Ovary (tissue), 9 donors: ENCODE measurements around the gene FGD5. TPM values are rescaled to one million over a fixed set of nuclear protein-coding genes. Genes with fewer than 3 reads are reported as not detected.

Source experiments
- DNase-seq, 5 donors: peaks; one replicate each; pipeline ENCODE4 v3.0.0-alpha.2; 2019 to 2020
- H3K27ac ChIP-seq, 2 donors: fragments of 200-600 bp; one replicate each; pipeline versions ENCODE4 v1.5.1 to v1.8.0; 2019 to 2022
- H3K27me3 ChIP-seq: fragments of 200-600 bp; one replicate; pipeline ENCODE4 v1.8.0; 2022
- H3K36me3 ChIP-seq: fragments of 200-600 bp; sonication (generic); one replicate; pipeline ENCODE4 v1.5.1; 2019
- H3K4me1 ChIP-seq: one replicate; pipeline ENCODE4 v1.8.1; 2013; ENCODE audit warnings: mild to moderate bottlenecking, moderate library complexity; ENCODE audit not compliant: insufficient read depth
- H3K4me3 ChIP-seq: fragments of 200-600 bp; sonication (generic); one replicate; pipeline ENCODE4 v1.5.1; 2017
- H3K9me3 ChIP-seq, 2 donors: fragments of 200-600 bp in 1 of 2; sonication (generic) in 1 of 2; one replicate each; pipeline versions ENCODE4 v1.5.1 to v1.8.1; 2013 to 2019; ENCODE audit warnings: mild to moderate bottlenecking in 1 of 2, moderate library complexity in 1 of 2
- CTCF ChIP-seq, 3 donors: fragments of 450-650 bp in 2 of 3; fragments of 200-600 bp in 1 of 3; IDR thresholded peaks; one replicate each; pipeline versions ENCODE4 v1.5.1 to v1.8.0; 2016 to 2022; ENCODE audit warnings: antibody characterized with exemption in 3 of 3, mild to moderate bottlenecking in 1 of 3
- EP300 ChIP-seq: sonication (generic); formaldehyde crosslinking; IDR thresholded peaks from one replicate; pipeline ENCODE4 v1.6.1; 2017; ENCODE audit warnings: antibody characterized with exemption
- POLR2A ChIP-seq: fragments of 450-650 bp; IDR thresholded peaks from one replicate; pipeline ENCODE4 v1.6.1; 2017; ENCODE audit warnings: antibody characterized with exemption, mild to moderate bottlenecking, moderate library complexity
- WGBS, 3 donors: extraction: QIAGEN DNeasy Blood & Tissue Kit in 1 of 3; methylation state at CpG; one replicate each; pipeline versions ENCODE4 v1.1.5 to v1.1.7; 2013 to 2017; 5-methylcytosine and 5-hydroxymethylcytosine counted together
- intact Hi-C, 4 donors: fragments of 100-400 bp; cut with DNase I; formaldehyde crosslinking; loops; one replicate each; pipeline versions ENCODE4 v1.11.0 to v1.15.1; 2022 to 2023
- polyA plus RNA-seq, 2 donors: library from polyadenylated mRNA; stranded (reverse); fragments of 200-250 nt in 1 of 2; fragments of 350-450 nt in 1 of 2; fragmentation: Illumina TruSeq in 1 of 2; extraction: RNeasy Lipid Tissue Mini Kit (QIAGEN cat#74804) in 1 of 2; gene quantifications; one replicate each; pipeline ENCODE4 v1.2.3, GENCODE V29; 2013 to 2014
- total RNA-seq, 7 donors: library from RNA; depleted of rRNA in 2 of 7; stranded (reverse); fragments of >200 nt in 2 of 7; fragmentation: NEBNext Ultra II Directional in 3 of 7; extraction: Animal tissue kit (Norgen Biotek cat#: 25700) in 3 of 7; gene quantifications; one replicate each; pipeline versions ENCODE4 v1.1.0 to v1.2.4, GENCODE V29; 2016 to 2023
- donor health status: DM: no; HTN: no; CAD: no; lungs with moderate emphysema.
- donor health status: DM: no; HTN: no; CAD: no.
- donor health status: Bipolar disorder and iron deficiency.
- donor health status: DM: yes; HTN: yes; CAD: no.
- donor health status: DM: no; HTN: no; CAD: no.
- donor health status: DM: yes; HTN: yes; CAD: no.

Gene FGD5
- total and polyA plus RNA-seq, 9 donors: 5.1 to 38.3 (median 13.0) TPM

GRCh38 chr3:14858105-14858504 is 39.3 kb downstream of the FGD5 start:
- H3K4me3 ChIP-seq: no peak overlapping the region
- WGBS, 3 donors: 91 to 100% (median 93%) methylated on average over 1 of the region's 1 CpG
- no peaks in the 10 kb centered on the region for H3K27me3 ChIP-seq
- no peaks in the 10 kb centered on the region for H3K36me3 ChIP-seq
- intact Hi-C loops: no loop called here
- H3K4me1 ChIP-seq: peaks cover 6% of the 10 kb centered on the region
- no peak overlapping the region for H3K27ac ChIP-seq
- TF ChIP-seq CTCF (IDR thresholded peaks at IDR 0.05) (no peak), POLR2A (no peak), EP300 (no peak)
- no peak for DNase-seq
- no peaks in the 10 kb centered on the region for H3K9me3 ChIP-seq

GRCh38 chr3:14859880-14860279 is 41.1 kb downstream of the FGD5 start:
- no peak for DNase-seq
- H3K36me3 ChIP-seq: no peaks in the 10 kb centered on the region
- 86 to 94% (median 89%) methylated on average over 4 of the region's 4 CpGs for WGBS, 3 donors
- no peaks in the 10 kb centered on the region for H3K27me3 ChIP-seq
- H3K27ac ChIP-seq: no peak overlapping the region
- intact Hi-C loops: no loop called here
- no peak overlapping the region for H3K4me3 ChIP-seq
- peaks cover 6% of the 10 kb centered on the region for H3K4me1 ChIP-seq
- TF ChIP-seq POLR2A (no peak), CTCF (IDR thresholded peaks at IDR 0.05) (no peak)
- H3K9me3 ChIP-seq: no peaks in the 10 kb centered on the region

- no peak for DNase-seq
- TF ChIP-seq CTCF (IDR thresholded peaks at IDR 0.05) (no peak), POLR2A (no peak), EP300 (no peak)
- Histone ChIP-seq H3K4me1 (peaks cover 6% of the 10 kb centered on the region), H3K4me3 (no peak overlapping the region), H3K36me3 (no peaks in the 10 kb centered on the region), H3K9me3 (no peaks in the 10 kb centered on the region), H3K27ac (no peak overlapping the region), H3K27me3 (no peaks in the 10 kb centered on the region)
- intact Hi-C loops: no loop called here
- 9 to 22% (median 14%) methylated on average over 7 of the region's 7 CpGs for WGBS, 3 donors
Measured at GRCh38 chr3:14861031-14861430, 42.3 kb downstream of the FGD5 start.

- H3K36me3 ChIP-seq: no peaks in the 10 kb centered on the region
- no peak for DNase-seq
- H3K27ac ChIP-seq: no peak overlapping the region
- intact Hi-C loops: no loop called here
- H3K4me1 ChIP-seq: peaks cover 6% of the 10 kb centered on the region
- H3K4me3 ChIP-seq: no peak overlapping the region
- no peaks in the 10 kb centered on the region for H3K9me3 ChIP-seq
- H3K27me3 ChIP-seq: no peaks in the 10 kb centered on the region
- WGBS, 3 donors: 64 to 75% (median 71%) methylated on average over 8 of the region's 8 CpGs
- TF ChIP-seq CTCF (IDR thresholded peaks at IDR 0.05) (no peak), POLR2A (no peak), EP300 (no peak)
Measured at GRCh38 chr3:14861446-14862302, 42.9 kb downstream of the FGD5 start.
